Suprapubic skin (tissue), 4 donors: Measurements from ENCODE around the gene DDHD1. TPM values are rescaled to one million over a fixed set of nuclear protein-coding genes. Genes with fewer than 3 reads are reported as not detected.

Source experiments
- DNase-seq, 2 donors: peaks; one replicate each; pipeline ENCODE4 v3.0.0-alpha.2; 2019; ENCODE audit warnings: low spot score in 2 of 2
- H3K27ac ChIP-seq: fragments of 200-600 bp; sonication (generic); one replicate; pipeline ENCODE4 v1.5.1; 2019
- H3K27me3 ChIP-seq: fragments of 200-600 bp; sonication (generic); one replicate; pipeline ENCODE4 v1.5.1; 2019
- H3K36me3 ChIP-seq: fragments of 200-600 bp; sonication (generic); one replicate; pipeline ENCODE4 v1.5.1; 2019
- H3K4me1 ChIP-seq: fragments of 200-600 bp; sonication (generic); one replicate; pipeline ENCODE4 v1.5.1; 2019
- H3K4me3 ChIP-seq: fragments of 200-600 bp; sonication (generic); one replicate; pipeline ENCODE4 v1.5.1; 2019; ENCODE audit warnings: mild to moderate bottlenecking
- H3K9me3 ChIP-seq: fragments of 200-600 bp; sonication (generic); one replicate; pipeline ENCODE4 v1.5.1; 2019
- EP300 ChIP-seq: sonication (generic); formaldehyde crosslinking; IDR thresholded peaks from one replicate; pipeline ENCODE4 v1.6.1; 2017; ENCODE audit warnings: antibody characterized with exemption
- POLR2A ChIP-seq, 2 donors: fragments of 450-650 bp; IDR thresholded peaks; one replicate each; pipeline ENCODE4 v1.6.1; 2017; ENCODE audit warnings: antibody characterized with exemption in 2 of 2, mild to moderate bottlenecking in 2 of 2, moderate library complexity in 2 of 2
- POLR2AphosphoS5 ChIP-seq, 3 donors: sonication (generic); formaldehyde crosslinking; IDR thresholded peaks; one replicate each; pipeline ENCODE4 v1.6.1; 2017; ENCODE audit warnings: antibody characterized with exemption in 3 of 3
- WGBS: methylation state at CpG from one replicate; pipeline ENCODE4 v1.1.5; 2018; 5-methylcytosine and 5-hydroxymethylcytosine counted together
- total RNA-seq, 4 donors: library from RNA; depleted of rRNA; stranded (reverse); fragments of >200 nt; gene quantifications; one replicate each; pipeline ENCODE4 v1.1.0, GENCODE V29; 2016
- TF ChIP-seq, protein P1 (sequence below), 2 donors: fragments of 200-600 bp in 1 of 2; fragments of 450-650 bp in 1 of 2; sonication (generic) in 1 of 2; IDR thresholded peaks; one replicate each; pipeline ENCODE4 v1.5.1; 2016 to 2019; ENCODE audit warnings: antibody characterized with exemption in 2 of 2, mild to moderate bottlenecking in 1 of 2, moderate library complexity in 1 of 2

The DDHD1 gene
- total RNA-seq, 4 donors from 2014 or later: 10.1 to 25.3 (median 14.7) TPM

DNA sequence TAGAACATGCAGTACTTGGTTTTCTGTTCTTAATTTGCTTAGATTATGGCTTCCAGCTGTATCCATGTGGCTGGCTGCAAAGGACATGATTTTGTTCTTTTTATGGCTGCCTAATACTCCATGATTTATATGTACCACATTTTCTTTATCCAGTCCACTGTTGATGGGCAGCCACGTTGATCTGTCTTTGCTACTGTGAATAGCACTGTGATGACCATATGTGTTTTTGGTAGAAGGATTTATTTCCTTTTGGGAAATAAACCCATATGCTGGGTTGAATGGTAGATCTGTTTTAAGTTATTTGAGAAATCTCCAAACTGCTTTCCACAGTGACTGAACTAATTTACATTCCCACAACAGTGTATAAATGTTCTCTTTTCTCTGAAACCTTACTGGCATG lies 116.1 kb downstream of the DDHD1 start:
- Histone ChIP-seq H3K27me3 (no peaks in the 10 kb centered on the region), H3K4me3 (no peak overlapping the region), H3K9me3 (no peaks in the 10 kb centered on the region), H3K4me1 (peaks cover 11% of the 10 kb centered on the region), H3K36me3 (peaks cover 8% of the 10 kb centered on the region), H3K27ac (no peak overlapping the region)
- TF ChIP-seq POLR2A (IDR thresholded peaks at IDR 0.05) (no peak), EP300 (no peak), POLR2AphosphoS5 (IDR thresholded peaks at IDR 0.05) (no peak)
- TF ChIP-seq, protein P1, sequence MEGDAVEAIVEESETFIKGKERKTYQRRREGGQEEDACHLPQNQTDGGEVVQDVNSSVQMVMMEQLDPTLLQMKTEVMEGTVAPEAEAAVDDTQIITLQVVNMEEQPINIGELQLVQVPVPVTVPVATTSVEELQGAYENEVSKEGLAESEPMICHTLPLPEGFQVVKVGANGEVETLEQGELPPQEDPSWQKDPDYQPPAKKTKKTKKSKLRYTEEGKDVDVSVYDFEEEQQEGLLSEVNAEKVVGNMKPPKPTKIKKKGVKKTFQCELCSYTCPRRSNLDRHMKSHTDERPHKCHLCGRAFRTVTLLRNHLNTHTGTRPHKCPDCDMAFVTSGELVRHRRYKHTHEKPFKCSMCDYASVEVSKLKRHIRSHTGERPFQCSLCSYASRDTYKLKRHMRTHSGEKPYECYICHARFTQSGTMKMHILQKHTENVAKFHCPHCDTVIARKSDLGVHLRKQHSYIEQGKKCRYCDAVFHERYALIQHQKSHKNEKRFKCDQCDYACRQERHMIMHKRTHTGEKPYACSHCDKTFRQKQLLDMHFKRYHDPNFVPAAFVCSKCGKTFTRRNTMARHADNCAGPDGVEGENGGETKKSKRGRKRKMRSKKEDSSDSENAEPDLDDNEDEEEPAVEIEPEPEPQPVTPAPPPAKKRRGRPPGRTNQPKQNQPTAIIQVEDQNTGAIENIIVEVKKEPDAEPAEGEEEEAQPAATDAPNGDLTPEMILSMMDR (IDR thresholded peaks at IDR 0.05): no peak
- WGBS: 62% methylated on average over 1 of the region's 1 CpG
- no peak for DNase-seq

DNA sequence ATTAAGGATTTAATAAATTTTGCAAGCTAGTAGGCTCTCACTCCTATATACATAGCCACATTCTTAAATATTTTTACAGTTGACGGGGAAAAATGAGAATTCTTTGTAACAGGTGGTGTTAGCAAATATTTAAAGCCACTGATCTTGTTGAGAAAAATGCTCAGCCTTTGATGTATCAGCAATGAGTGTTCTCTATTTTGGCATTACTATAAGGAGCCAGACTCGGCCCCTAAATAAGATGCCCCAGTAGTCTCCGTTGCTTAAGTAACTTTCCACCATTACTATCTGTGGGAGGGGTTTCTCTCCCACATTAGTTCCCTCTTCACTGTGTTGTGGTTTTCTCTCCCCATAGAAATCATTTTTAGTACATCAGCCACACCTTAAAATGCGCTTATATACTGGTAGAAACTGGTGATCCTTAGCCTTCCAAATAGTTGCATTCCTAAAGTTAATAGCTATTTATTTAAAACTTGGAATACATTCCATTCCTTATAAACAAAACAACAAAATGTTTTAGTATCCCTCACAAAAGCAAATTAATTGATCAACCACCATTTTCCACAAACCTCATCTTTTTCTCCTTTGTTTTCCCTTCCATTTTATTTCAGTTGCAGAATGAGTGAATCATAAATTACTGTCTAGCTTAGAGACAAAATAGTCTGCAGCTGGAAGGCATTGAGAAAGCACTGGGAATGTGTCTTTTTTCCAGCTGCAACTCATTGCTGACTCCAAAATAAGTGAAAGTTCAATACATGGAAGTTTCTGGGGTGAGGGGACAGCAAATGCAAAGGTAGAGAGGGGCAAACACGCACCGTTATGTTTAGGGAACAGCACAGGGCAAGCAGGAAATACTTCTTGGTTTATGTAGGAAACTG lies 117.5 kb downstream of the DDHD1 start:
- Histone ChIP-seq H3K9me3 (no peaks in the 10 kb centered on the region), H3K36me3 (peaks cover 8% of the 10 kb centered on the region), H3K27ac (no peak overlapping the region), H3K4me1 (peaks cover 13% of the 10 kb centered on the region), H3K4me3 (no peak overlapping the region), H3K27me3 (no peaks in the 10 kb centered on the region)
- WGBS: 78% methylated on average over 6 of the region's 6 CpGs
- no peak for DNase-seq
- TF ChIP-seq EP300 (no peak), POLR2A (IDR thresholded peaks at IDR 0.05) (no peak), POLR2AphosphoS5 (IDR thresholded peaks at IDR 0.05) (no peak)
- TF ChIP-seq, protein P1 (IDR thresholded peaks at IDR 0.05): no peak

DNA sequence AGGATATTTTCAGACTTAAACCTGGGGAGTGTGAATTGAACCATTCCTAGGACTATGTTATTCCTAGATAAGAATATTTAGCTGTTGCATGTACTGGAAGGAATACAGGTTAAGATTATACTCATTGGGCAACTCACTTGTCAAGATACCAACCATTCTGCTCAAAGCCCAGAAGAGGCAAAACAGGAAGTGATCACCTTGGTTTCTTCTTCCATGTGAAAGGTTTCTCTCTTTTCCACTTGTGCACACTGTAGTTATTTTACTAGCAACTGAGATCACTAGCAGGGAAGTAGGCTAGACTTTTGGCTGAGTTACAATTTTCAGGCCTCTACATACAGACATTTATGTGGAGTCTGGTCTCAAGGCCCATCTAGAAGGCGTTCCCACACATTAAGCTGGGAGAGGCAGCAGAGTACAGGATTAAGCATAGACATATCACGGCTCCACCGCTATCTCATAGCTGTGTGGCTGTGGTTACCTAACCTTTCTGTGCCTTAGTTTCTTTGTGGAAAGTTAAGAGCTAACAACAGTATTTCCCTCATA lies 118.4 kb downstream of the DDHD1 start:
- H3K4me3 ChIP-seq: no peak overlapping the region
- no peak for DNase-seq
- H3K27me3 ChIP-seq: no peaks in the 10 kb centered on the region
- TF ChIP-seq EP300: no peak
- no peak for TF ChIP-seq POLR2A (IDR thresholded peaks at IDR 0.05)
- TF ChIP-seq, protein P1 (IDR thresholded peaks at IDR 0.05): no peak
- TF ChIP-seq POLR2AphosphoS5 (IDR thresholded peaks at IDR 0.05): no peak
- WGBS: 100% methylated on average over 3 of the region's 3 CpGs
- peaks cover 13% of the 10 kb centered on the region for H3K4me1 ChIP-seq
- no peak overlapping the region for H3K27ac ChIP-seq
- H3K9me3 ChIP-seq: no peaks in the 10 kb centered on the region
- peaks cover 4% of the 10 kb centered on the region for H3K36me3 ChIP-seq

DNA sequence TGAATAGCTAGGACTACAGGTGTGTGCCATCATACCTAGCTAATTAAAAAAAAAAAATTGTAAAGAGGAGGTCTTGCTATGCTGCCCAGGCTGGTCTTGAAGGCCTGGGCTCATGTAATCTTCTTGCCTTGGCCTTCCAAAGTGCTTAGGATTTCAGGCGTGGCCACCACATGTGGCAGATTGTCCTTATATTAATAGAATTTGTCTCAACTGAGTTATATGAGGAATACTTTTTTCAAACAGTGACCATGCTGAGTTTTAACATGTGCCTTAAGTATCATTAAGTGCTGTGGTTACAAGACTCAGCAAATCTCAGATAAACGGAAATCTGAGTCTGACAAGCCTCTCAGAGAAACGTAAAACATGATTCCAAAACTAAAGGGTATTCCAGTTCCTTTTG lies 119.1 kb downstream of the DDHD1 start:
- Histone ChIP-seq H3K9me3 (no peaks in the 10 kb centered on the region), H3K4me3 (no peak overlapping the region), H3K36me3 (no peaks in the 10 kb centered on the region), H3K27ac (no peak overlapping the region), H3K27me3 (no peaks in the 10 kb centered on the region), H3K4me1 (peaks cover 13% of the 10 kb centered on the region)
- WGBS: 89% methylated on average over 3 of the region's 3 CpGs
- no peak for DNase-seq
- TF ChIP-seq POLR2A (IDR thresholded peaks at IDR 0.05): no peak
- no peak for TF ChIP-seq EP300

DNA sequence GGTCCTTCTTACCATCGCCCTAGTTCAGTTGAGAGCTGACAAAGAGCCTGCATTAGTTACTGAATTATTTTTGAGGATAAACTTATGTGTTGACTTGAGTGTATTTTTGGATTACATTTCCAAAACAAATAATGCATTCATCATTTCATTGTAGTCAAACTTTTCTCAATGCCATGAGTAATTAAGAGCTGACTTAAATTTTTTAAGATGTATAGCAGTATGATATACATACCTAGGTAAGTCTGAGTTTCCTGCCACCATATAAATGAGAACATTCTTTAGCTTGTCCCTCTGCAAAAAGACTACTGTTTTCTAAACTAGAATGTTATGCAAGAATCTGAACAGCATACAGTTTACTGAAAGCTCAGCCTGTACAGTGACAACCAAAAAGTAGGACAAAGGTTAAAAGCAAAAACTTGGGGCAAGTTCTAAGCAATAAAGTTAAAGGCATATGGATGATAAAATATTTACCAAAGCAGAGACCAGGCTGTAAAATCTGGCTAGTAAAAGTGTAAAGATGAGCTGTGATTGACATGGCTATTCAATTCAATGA lies 120.2 kb downstream of the DDHD1 start:
- 69% methylated on average over 1 of the region's 1 CpG for WGBS
- H3K36me3 ChIP-seq: no peaks in the 10 kb centered on the region
- peaks cover 13% of the 10 kb centered on the region for H3K4me1 ChIP-seq
- no peak overlapping the region for H3K4me3 ChIP-seq
- no peaks in the 10 kb centered on the region for H3K27me3 ChIP-seq
- DNase-seq: no peak
- H3K27ac ChIP-seq: peak overlapping the region; percentile 8
- TF ChIP-seq POLR2A (IDR thresholded peaks at IDR 0.05) (no peak), EP300 (no peak), POLR2AphosphoS5 (IDR thresholded peaks at IDR 0.05) (no peak)
- TF ChIP-seq, protein P1 (IDR thresholded peaks at IDR 0.05): no peak
- no peaks in the 10 kb centered on the region for H3K9me3 ChIP-seq
